HG03565 (cell line): ENCODE results near the gene FAAH.

ENCODE experiments used
- ATAC-seq: cut with Tn5 transposase; IDR thresholded peaks from one replicate; pipeline ENCODE4 v1.9.1; 2021; ENCODE audit warnings: mild to moderate bottlenecking, moderate library complexity; ENCODE audit not compliant: unreplicated experiment

FAAH gene

DNA sequence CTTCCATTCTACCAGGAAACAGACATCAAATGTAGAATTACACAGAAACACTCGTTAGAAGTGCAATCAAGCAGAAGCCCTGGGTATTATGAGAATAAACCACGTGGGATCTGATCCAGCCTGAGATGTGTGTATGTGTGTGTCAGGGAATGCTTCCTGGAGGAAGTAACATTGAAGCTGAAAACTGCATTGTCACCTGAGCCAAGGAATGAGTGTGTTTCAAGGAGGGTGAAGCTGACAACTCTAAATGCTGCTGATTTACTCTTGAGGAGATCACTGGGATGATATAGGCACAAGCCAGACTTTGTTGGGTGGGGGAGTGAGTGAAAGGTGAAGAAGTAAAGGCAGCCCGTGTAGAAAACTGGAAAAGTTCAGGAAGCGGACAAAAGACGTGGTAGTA lies 27.6 kb downstream of the FAAH start:
- ATAC-seq, result no peak

DNA sequence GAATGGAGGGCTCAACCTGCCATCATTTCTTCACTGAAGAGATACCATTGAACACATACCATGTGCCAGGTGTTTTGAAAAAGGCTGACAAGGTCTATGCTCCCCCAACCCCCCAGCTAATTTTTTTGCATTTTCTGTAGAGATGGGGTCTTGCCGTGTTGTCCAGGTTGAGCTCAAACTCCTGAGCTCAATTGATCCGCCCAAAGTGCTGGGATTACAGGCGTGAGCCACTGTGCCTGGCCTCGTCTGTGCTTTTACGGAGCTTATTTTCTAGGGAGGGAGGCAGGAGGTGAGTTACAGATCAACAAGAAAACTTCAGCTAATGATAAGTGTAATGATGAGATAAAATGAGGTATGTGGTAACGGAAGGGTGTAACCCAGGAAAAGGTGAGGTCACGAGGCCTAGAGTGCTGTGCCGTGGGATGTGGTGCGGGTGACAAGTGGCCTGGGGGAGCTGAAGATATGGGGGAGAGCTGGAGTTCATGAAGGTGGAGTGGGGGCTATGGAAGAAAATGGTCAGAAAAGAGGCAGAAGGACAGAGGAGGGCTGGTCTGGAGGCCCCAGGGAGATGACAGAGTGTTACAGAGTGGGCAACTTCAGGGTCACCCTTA lies 28.2 kb downstream of the FAAH start:
- ATAC-seq, result no peak

DNA sequence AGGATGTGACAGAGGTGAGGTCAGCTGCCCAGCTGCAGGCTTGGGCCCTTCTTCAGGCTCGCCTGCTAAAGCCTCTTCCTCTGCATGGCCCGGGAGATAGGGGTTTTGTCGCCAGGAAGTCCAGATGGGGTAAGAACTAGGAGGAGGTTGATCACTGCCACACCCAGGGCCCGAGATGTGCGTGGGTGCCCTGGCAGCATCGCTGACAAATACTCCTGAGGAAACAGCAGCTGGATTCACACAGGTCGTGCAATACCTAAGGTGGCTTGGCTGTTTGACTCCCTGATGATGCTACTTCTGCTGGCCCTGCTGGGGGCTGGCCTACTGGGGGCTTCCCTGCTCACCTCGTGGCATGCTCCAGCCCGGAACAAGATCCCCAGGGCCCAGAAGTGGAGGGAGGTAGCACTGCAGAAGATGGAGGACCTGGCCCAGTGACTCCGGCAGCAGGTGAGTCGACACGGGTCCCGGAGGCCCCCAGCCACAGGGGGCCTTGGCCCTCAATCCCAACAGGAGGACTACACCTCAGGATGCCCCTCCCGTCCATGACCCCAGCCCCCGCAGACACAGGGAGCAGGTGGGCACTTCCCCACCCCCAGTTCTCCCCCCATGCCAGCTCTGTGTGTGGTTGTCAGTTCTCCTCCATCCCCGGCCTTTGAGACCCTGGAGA lies 29.6 kb downstream of the FAAH start:
- no peak for ATAC-seq

DNA sequence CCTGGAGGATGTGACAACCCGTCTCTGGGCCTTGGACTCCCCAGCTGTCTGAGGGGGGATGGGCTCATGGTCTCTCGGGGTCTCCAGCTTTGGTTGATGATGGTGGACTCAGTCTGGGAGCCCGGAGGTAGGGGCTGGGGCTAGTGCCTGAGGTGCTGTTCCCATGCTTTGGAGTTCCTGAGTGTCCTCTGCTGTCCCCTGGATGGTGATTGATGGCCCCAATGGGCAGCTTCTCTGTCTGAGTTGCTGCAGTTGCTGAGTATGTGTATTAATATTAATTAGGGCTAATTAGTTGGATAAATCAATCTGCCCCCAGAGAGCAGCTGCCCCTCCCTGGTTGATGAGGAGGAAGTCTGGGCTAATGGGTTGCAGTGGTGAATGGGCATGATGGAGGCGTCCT lies 30.6 kb downstream of the FAAH start:
- no peak for ATAC-seq

DNA sequence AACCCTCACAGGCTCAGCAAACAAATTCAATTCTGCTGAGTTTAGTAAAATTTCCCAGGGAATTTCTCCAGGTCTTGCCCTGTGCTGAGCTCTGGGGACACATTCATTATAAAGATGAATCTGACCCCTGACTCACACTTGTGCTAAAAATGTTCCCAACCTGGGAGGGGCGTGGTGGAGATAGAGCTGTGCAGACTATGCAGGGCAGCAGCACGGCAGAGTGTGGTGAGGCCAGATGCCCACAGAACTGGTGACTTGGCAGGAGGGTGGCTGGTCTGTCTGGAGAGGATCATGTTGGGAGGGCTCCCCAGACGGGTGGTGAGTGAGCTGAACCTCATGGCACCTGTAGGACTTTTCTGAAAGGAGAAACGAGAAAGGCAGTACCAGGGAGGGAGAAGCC lies 31.6 kb downstream of the FAAH start:
- no peak for ATAC-seq

DNA sequence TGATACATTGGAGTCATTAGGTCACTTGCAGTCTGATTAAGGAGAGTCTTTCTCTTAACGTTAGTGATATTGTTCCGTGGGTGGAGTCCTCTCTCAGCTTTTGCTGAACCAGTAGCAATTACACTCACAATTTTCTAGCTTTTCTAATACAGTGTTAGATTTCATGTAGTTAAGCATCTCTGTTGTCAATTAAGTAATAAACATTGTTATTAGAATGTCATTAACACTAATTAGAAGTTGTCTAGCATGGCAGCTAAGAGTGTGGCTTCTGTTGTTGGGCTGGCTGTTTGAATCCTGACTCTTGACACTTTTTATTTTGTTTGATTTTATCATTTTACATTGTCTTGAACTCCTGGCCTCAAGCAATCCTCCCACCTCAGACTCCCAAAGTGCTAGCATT lies 33.4 kb downstream of the FAAH start:
- ATAC-seq, result no peak

DNA sequence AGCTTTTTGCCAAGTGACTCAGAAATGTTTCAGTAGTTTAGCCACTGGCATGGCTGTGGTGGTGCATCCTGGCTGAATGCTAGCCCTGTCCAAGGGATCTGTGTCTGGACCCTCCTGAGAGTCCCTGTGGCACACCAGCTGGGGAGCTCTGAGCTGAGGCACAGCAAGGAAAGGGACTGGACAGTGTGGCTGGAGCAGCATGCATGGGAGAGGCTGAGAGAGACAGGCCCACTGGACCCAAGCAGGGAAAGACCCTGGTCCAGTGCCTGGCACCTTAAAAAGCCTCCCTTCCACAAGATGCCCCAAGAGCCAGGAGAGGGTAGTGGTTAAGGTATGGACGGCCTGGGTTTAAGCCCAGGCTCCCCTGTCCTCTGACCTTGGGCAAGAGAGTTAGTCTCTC lies 35.3 kb downstream of the FAAH start:
- ATAC-seq, result no peak

DNA sequence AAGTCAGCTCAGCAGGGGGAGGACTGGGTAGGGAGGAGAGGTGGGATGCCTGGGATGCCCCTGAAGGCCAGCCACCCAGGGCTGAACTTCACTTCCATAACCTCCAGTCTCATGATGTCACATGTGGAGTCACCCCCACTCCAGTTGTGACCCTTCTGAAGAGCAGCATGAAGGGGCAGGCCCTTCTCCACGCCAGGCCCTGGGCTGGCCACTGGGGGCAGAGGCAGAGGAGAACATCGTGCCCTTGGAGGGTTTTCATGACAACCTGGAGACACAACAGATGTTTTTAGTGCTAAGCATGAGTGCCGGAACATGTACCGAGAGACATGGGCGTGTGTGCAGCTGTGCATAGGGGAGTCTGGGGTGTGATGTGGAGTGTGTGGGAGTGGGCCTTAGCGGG lies 37.6 kb downstream of the FAAH start:
- ATAC-seq, result no peak

DNA sequence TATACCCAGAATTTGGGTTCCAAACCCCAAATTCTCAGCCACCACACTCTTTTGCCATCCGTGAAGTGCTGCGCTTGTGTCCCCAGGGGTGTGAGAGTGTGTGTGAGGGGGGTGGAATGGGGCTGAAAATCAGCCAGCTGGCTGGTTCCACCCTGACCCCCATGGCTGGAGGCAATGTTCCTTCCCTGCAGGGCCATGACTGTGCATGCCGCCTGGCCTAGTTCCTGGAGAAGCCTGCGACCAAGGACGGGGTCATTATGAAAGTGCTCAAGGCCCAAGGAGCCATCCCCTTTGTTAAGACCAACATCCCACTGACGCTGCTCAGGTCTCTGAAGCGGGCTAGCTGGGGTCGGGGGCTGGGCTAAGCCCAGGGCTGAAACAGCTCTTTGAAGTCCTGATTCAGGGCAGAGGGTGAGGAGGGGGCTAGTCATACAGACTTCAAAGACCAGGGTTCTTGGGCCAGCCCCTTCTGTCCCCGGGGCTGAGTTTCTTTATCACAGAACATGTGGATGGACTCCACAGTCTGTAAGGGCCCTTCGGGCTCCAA lies 38.7 kb downstream of the FAAH start:
- ATAC-seq, result no peak

DNA sequence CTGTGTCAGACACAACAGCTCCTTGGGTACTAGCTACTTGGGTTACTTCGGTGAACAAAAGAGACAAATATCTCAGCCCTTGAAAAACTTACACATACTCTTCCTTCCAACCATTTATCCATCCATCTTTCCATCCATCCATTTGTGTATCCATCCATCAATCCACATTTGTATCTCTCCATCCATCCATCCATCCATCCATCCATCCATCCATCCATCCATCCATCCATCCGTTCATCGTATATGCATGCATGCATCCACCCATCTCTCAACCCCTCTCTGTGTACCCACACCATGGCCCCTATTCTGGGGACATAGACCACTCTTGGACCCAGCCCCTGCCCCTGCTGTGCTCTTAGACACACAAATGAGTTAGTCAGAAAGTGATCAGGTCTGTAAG lies 40.2 kb downstream of the FAAH start:
- ATAC-seq, result no peak

DNA sequence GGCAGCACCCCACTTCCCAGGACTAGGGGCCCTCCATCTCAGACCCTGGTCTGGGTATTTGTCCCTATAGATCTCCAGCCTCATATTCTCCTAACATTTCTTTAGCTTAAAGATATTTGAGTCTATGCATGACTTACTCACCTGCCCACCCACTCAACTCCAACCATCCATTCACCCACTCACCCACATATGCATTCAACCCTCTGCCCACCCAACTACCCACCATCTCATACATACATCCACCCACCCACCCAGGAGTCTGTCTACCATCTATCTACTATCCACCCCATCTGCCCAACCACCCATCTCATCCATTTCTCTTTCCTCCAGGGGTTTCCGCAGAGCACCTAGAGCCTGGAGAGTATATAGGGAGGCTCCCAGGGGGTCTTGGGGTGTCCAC lies 42.7 kb downstream of the FAAH start:
- no peak for ATAC-seq

DNA sequence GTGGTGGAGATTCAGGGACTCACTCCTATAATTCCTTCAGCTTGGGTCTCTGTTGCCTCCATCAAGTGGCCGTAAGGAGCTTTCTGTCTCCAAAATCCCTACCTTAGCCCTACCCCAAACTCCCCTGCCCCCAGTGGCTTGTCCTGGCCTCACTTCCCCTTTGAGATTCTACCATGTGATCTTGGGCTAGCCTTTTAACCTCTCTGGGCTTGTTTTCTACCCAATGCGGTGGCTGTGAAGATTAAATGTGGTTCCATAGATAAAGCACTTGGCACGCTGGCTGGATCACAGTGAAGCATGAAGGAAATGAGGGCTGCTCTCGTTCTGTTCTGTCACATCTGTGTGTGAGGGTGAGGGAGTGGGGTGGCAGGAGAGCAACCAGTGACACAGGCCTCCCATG lies 43.6 kb downstream of the FAAH start:
- no peak for ATAC-seq

DNA sequence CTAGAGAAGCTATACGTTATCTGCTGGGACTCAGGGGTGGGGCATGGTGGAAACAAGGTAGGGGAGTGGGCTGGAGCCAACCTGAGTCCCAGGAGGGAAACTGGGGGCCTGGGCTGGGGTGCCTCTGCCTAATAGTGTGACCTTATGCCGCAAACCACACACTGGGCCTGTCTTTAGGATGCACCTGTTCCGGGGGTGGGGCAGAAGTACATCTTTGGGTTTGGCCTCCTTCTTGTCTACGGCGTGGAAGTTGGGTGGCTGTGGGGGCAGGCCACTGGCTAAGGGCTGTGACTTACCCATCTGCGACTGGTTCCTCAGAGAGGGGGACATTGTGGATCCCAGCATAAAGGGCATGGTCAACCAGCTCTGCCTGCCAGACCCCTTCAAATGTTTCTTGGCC lies 44.2 kb downstream of the FAAH start:
- no peak for ATAC-seq

DNA sequence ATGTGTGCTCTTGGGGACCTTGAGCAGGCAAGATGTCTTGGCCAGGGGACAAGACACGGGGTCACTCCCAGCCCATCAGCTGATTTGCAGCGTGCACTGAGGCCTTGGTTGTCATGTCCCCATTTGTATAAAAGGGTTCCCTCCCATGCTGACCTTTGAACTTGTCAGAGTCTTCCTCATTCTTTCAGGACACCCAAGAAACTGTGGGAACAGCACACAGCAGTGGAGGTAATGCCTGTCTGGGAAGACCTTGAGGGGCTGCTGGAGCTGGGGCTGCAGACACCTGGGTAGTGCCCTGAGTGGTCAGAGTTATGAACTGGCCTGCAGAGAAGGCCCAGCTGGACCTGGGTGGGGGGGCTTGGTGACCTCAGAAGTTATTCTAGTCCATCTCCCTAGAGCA lies 46.4 kb downstream of the FAAH start:
- no peak for ATAC-seq

DNA sequence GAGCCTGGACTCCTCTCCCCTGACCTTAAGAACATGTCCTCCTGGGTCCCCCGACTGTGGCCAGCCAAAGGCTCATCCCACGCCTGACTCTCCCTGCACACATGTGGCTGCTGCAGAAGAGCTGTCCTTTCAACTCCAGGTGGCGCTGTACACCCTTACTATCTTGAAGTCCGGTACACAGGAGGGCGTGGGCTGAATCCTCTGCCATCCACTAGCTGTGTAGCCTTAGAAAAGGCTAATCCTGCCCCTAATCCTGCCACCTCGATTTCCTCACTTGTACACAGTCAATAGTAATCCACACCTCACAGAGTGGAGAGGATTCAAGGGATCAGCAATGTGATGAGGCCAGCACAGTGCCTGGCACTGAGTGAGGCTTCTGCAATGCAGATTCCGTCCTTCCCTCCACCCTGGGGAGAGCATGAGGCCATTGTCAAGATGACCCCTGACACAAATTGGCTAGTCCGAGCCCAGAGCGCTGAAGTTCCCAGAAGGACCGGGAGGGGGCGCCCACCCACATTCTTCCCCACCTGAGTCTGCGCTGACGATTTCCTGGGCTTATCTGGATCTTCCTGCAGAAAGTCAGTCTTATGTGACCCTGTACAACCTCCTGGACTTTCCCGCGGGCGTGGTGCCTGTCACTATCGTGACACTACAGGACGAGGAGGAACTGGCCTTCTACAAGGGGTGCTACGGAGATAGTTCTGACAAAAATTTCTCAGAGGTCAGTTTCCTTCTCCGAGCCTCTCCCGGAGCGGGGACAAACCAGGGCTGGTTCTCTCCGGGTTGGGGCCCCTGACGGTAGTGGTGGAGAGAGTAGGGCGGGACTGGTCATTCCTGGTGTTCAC lies 48.4 kb downstream of the FAAH start:
- peak; percentile 47 for ATAC-seq

DNA sequence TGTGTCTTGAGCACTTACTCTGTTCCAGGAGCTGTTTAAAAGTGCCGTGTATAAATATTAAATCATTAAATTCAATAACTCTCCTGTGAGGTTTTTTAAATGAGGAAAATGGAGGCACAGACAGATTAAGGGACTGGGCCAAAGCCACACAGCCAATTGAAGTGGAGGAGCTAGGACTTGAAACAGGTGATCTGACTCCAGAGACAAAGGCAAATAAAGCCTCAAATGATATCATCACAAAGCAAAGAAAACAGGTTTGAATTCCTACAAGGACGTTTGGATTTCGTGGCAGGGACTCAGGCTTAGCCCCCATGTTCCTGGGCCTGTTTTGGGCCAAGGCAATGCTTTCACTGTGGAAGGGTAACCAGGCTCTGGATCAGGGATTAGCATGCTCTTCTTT lies 50.3 kb downstream of the FAAH start:
- ATAC-seq, result no peak

DNA sequence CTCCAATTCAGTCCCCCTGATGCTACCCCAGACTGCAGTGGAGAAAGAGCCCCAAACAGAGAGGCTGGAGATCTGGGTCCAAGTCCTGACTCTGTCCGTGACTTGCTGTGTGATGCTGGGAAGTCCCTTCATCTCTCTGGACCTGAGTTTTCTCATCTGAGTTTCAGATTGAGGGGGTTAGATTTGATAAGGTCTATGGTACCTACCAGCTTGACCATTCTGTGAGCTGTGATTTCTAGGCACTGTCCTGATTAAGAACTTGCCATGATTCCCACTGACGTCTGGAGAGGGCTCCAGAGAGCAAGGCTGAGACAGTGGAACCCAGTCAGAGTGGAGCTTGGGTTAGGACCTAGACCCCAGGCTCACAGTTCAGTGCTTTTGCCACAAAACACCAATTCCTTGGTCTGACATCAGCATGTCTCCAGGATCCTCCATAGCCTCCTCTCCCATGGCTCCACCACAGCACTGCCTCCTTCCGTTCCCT lies 51.7 kb downstream of the FAAH start:
- no peak for ATAC-seq

DNA sequence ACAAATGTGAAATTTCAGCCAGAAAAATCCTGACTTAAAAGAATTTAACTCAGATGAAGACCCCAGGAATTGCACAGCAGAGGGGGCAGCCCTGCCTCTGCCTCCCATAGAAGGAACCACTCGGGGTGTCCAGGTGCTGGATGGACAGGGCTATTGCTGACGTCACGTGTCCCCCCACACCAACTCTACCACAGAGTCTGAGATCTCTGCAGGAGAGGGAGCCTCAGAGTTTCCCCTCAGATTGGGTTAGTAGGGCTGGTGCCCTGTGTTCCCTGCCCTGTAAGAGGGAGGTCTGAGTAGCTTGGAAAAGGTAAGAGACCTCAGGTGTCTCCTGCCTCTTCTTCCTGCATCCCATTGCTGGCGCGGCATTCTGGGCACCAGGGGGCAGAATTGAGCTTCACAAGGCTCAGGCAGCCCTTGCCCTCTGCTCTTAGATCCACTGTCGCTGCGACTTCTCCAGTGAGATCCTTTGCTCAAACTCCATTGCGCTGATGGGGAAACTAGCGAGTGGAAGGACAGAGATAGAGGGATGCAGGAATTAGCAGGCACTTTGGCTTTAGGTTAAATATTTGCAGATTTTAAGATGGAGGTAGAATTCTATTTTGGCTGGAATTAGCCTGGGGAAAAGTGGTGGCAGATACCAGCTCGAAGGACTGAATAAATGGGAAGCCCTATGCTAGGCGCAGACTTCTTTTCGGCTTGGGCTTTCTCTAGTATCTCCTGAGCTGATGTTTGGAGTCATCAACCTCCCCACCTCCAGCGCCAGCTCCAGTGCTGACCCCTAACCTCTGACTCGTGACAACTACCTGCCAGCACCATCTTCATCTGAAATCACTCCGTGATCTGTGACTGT lies 52.8 kb downstream of the FAAH start:
- no peak for ATAC-seq

DNA sequence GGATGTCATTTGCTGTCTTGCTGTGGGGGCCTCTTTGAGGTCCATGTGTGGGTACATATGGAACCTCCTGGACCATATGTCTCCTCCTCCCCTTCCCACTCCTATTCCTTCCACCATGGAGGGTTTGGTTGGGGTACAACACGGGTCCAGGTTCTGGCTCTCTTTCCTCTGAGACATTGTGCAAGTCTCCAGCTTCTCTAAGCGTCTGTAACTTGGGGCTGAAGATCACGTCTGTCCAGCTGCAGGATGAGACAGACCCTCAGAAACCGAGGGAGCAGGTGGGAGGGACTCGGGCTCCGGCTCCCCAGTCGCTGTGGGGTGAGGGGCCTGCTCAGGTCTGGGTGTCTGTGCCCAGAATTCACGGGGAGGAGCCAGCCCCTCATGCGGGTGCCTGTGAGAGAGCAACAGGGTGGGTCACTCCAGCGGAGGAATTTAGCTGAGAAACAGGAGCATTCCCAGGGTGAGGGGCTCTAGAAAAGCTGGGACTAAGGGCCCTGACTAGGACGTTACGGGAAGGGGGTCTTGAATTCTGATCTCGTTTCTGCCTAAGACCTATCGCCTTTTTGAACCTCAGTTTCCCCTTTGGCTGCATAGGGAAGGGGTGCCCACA lies 53.5 kb downstream of the FAAH start:
- ATAC-seq, result no peak

DNA sequence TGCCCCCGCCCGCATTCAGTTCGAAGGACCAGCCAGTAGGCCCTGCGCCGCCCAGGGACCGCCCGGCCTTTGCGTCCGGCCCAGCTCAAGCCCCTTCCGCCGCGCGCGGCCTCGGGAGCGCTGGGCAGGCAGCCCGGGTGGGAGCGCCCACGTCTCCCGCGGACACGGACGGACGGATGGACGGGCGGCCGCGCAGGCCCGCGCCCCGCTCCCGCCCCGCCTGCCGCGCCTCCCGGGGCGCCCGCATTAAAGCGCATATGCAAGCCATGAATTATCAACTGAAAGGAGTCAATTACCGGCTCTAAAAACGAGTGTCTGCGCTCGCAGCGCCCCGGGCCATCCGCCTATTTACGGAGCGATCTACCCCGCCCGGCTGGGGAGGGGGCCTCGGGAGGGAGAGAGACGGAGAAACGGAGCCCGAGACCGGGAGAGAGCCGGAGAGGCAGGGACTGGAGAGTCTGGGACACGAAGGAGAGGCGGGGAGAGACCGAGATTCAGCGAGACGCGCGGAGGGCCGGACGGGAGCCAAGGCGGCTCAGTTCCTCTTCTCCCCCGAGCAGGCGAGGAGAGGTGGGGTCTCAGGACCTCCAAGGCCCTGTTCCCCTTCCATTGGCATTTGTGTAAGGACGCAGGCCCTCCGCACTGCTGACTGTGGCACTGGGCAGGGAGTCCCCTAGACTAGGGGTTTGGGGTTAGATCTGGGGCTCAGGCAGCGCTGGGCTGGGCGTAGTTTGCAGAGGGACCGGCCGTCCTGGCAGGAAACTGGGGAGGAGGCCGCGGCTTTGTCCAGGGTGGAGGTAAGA lies 54.2 kb downstream of the FAAH start:
- ATAC-seq, result no peak
